H1 (cell line): ENCODE data around the gene OBSCN. TPM values are rescaled to one million over a fixed set of nuclear protein-coding genes. Genes with fewer than 3 reads are reported as not detected.

Source experiments
- CTCF ChIA-PET: fragments of 300-600 bp; sonication (Branson Sonifier 250); formaldehyde crosslinking; loops from one replicate; lab custom pipeline; 2021; ENCODE audit not compliant: partially characterized antibody; lab: Charles Lee
- POLR2A ChIA-PET: fragments of 300-600 bp; sonication (Branson Sonifier 250); formaldehyde crosslinking; loops from one replicate; lab custom pipeline; 2021; ENCODE audit warnings: inconsistent platforms; ENCODE audit not compliant: partially characterized antibody; lab: Charles Lee
- DNase-seq, 2 experiments: peaks; one replicate each; pipeline versions ENCODE4 v3.0.0 to v3.0.0-alpha.2; 2010 to 2022; ENCODE audit warnings: low spot score in 2 of 2, low read depth in 1 of 2, mixed read lengths in 1 of 2
- FAIRE-seq: peaks from 2 replicates; lab custom pipeline; 2011; peaks lifted over from hg19 to GRCh38; lab: Jason Lieb, UNC
- H2AFZ ChIP-seq: 2 replicates; pipeline ENCODE4 v1.8.1; 2012; ENCODE audit warnings: low read length, inconsistent platforms
- H2AK5ac ChIP-seq: 2 replicates; pipeline ENCODE4 v1.6.1; 2013; ENCODE audit warnings: low read depth, low read length
- H2BK120ac ChIP-seq: replicated peaks from 2 replicates; pipeline ENCODE3; 2013; ENCODE audit warnings: low read depth, low read length, inconsistent platforms
- H2BK12ac ChIP-seq: 2 replicates; pipeline ENCODE4 v1.6.1; 2013; ENCODE audit warnings: low read depth, low read length
- H2BK15ac ChIP-seq: 2 replicates; pipeline ENCODE4 v1.6.1; 2013; ENCODE audit warnings: low read length
- H2BK20ac ChIP-seq: 2 replicates; pipeline ENCODE4 v1.6.1; 2013; ENCODE audit warnings: low read length
- H2BK5ac ChIP-seq: 2 replicates; pipeline ENCODE4 v1.6.1; 2013; ENCODE audit warnings: low read depth, low read length
- H3K14ac ChIP-seq: 2 replicates; pipeline ENCODE4 v1.6.1; 2013; ENCODE audit warnings: inconsistent platforms; ENCODE audit not compliant: insufficient read length
- H3K18ac ChIP-seq: 2 replicates; pipeline ENCODE4 v1.6.1; 2013; ENCODE audit warnings: low read length; ENCODE audit errors: extremely low read depth
- H3K23ac ChIP-seq: 2 replicates; pipeline ENCODE4 v1.6.1; 2013; ENCODE audit warnings: inconsistent platforms; ENCODE audit not compliant: insufficient read length
- H3K23me2 ChIP-seq: 2 replicates; pipeline ENCODE4 v1.6.1; 2013; ENCODE audit warnings: low read depth, low read length
- H3K27ac ChIP-seq: 2 replicates; pipeline ENCODE4 v1.6.1; 2011; ENCODE audit warnings: low read depth, low read length, inconsistent platforms
- H3K27me3 ChIP-seq, 4 experiments: replicated peaks in 1 of 4; 1 replicate in 1 of 4; 2 replicates in 3 of 4; pipeline versions ENCODE4 v1.6.1 to v1.8.1; 2011 to 2013; ENCODE audit warnings: low read length in 3 of 4, mild to moderate bottlenecking in 3 of 4, inconsistent platforms in 2 of 4, mixed read lengths in 2 of 4, moderate library complexity in 1 of 4; ENCODE audit not compliant: control insufficient read depth in 3 of 4, insufficient read depth in 3 of 4; ENCODE audit errors: extremely low read depth in 1 of 4
- H3K36me3 ChIP-seq, 4 experiments: 2 replicates each; pipeline versions ENCODE4 v1.6.1 to v1.8.1; 2011 to 2013; ENCODE audit warnings: mild to moderate bottlenecking in 4 of 4, low read length in 3 of 4, moderate library complexity in 2 of 4, control low read depth in 1 of 4, inconsistent platforms in 1 of 4; ENCODE audit not compliant: insufficient read depth in 4 of 4, control insufficient read depth in 2 of 4
- H3K4ac ChIP-seq: replicated peaks from 2 replicates; pipeline ENCODE3; 2013; ENCODE audit warnings: low read length, low read depth, mixed read lengths, inconsistent platforms; ENCODE audit not compliant: insufficient read length
- H3K4me1 ChIP-seq, 4 experiments: replicated peaks in 1 of 4; 1 replicate in 1 of 4; 2 replicates in 3 of 4; pipeline versions ENCODE4 v1.6.1 to v1.8.1; 2011 to 2013; ENCODE audit warnings: low read length in 3 of 4, inconsistent platforms in 2 of 4, mixed read lengths in 1 of 4; ENCODE audit not compliant: insufficient read depth in 4 of 4, control insufficient read depth in 3 of 4
- H3K4me2 ChIP-seq, 2 experiments: 2 replicates each; pipeline versions ENCODE4 v1.6.1 to v1.8.1; 2011 to 2013; ENCODE audit warnings: low read depth in 2 of 2, low read length in 2 of 2, control low read depth in 1 of 2, inconsistent platforms in 1 of 2, mild to moderate bottlenecking in 1 of 2; ENCODE audit not compliant: insufficient read depth in 1 of 2
- H3K4me3 ChIP-seq, 4 experiments: fragments of 200-600, 300-600 bp in 1 of 4; sonication (generic), shearing (Covaris generic), sonication (Bioruptor Twin) in 1 of 4; 2 replicates each; pipeline versions ENCODE4 v1.5.1 to v1.8.1; 2011 to 2016; ENCODE audit warnings: low read length in 4 of 4, low read depth in 3 of 4, control low read depth in 2 of 4, inconsistent platforms in 2 of 4, mild to moderate bottlenecking in 2 of 4, mixed read lengths in 1 of 4, moderate library complexity in 1 of 4; ENCODE audit not compliant: insufficient read depth in 2 of 4; ENCODE audit errors: extremely low read depth in 1 of 4
- H3K56ac ChIP-seq: replicated peaks from 2 replicates; pipeline ENCODE3; 2013; ENCODE audit warnings: low read depth, mild to moderate bottlenecking, mixed read lengths, low read length, inconsistent platforms; ENCODE audit not compliant: insufficient read length
- H3K79me1 ChIP-seq: 2 replicates; pipeline ENCODE4 v1.6.1; 2013; ENCODE audit warnings: low read depth, low read length, control low read depth
- H3K79me2 ChIP-seq, 2 experiments: 2 replicates each; pipeline versions ENCODE4 v1.6.1 to v1.8.1; 2012 to 2013; ENCODE audit warnings: low read length in 2 of 2, mild to moderate bottlenecking in 2 of 2, inconsistent platforms in 1 of 2; ENCODE audit not compliant: insufficient read depth in 2 of 2, control insufficient read depth in 1 of 2
- H3K9ac ChIP-seq, 4 experiments: replicated peaks in 1 of 4; 1 replicate in 1 of 4; 2 replicates in 3 of 4; pipeline versions ENCODE4 v1.6.1 to v1.8.1; 2011 to 2013; ENCODE audit warnings: low read depth in 3 of 4, low read length in 3 of 4, control low read depth in 2 of 4, mild to moderate bottlenecking in 2 of 4, moderate library complexity in 2 of 4, inconsistent platforms in 1 of 4; ENCODE audit errors: extremely low read depth in 1 of 4
- H3K9me3 ChIP-seq, 2 experiments: 2 replicates each; pipeline versions ENCODE4 v1.6.1 to v1.8.1; 2012 to 2013; ENCODE audit warnings: mild to moderate bottlenecking in 2 of 2, moderate library complexity in 2 of 2, control low read depth in 1 of 2, inconsistent platforms in 1 of 2, low read depth in 1 of 2, low read length in 1 of 2, mixed read lengths in 1 of 2; ENCODE audit not compliant: insufficient read depth in 2 of 2
- H4K20me1 ChIP-seq, 2 experiments: replicated peaks in 1 of 2; 2 replicates each; pipeline versions ENCODE3 to v1.8.1; 2011 to 2013; ENCODE audit warnings: inconsistent platforms in 2 of 2, low read length in 2 of 2, mild to moderate bottlenecking in 1 of 2; ENCODE audit not compliant: insufficient read depth in 2 of 2, control insufficient read depth in 1 of 2
- H4K5ac ChIP-seq: 2 replicates; pipeline ENCODE4 v1.6.1; 2013; ENCODE audit warnings: low read length, low read depth, mixed read lengths, inconsistent platforms; ENCODE audit not compliant: insufficient read length
- H4K8ac ChIP-seq: 2 replicates; pipeline ENCODE4 v1.8.0; 2013; ENCODE audit warnings: mild to moderate bottlenecking, moderate library complexity, low read length, inconsistent platforms; ENCODE audit not compliant: insufficient read depth; ENCODE audit errors: extremely low read depth
- H4K91ac ChIP-seq: replicated peaks from 2 replicates; pipeline ENCODE3; 2013; ENCODE audit warnings: low read length, mixed read lengths, inconsistent platforms; ENCODE audit not compliant: insufficient read length
- KDM1A ChIP-seq: fragments of 200-600, 300-600 bp; sonication (generic); IDR thresholded peaks from 2 replicates; pipeline ENCODE4 v1.7.1; 2016; ENCODE audit warnings: mild to moderate bottlenecking, low read length, borderline replicate concordance
- SP4 ChIP-seq: IDR thresholded peaks from 2 replicates; pipeline ENCODE4 v1.6.1; 2012; ENCODE audit warnings: low read length, inconsistent platforms
- WGBS, 2 experiments: shearing (Covaris generic) in 1 of 2; methylation state at CpG; one replicate each; pipeline versions ENCODE4 v1.1.6 to v1.1.7; 2013 to 2015; ENCODE audit warnings: low lambda C conversion rate in 2 of 2, mixed read lengths in 2 of 2, inconsistent platforms in 1 of 2, low coverage in 1 of 2, missing lambda C conversion rate in 1 of 2; ENCODE audit not compliant: insufficient replicate concordance in 2 of 2, insufficient coverage in 1 of 2, insufficient read length in 1 of 2; ENCODE audit errors: extremely low coverage in 1 of 2, missing lambda C conversion rate in 1 of 2; 5-methylcytosine and 5-hydroxymethylcytosine counted together
- polyA plus RNA-seq, 7 experiments: library from polyadenylated mRNA; depleted of rRNA in 3 of 7; stranded (reverse) in 5 of 7; unstranded in 2 of 7; fragments of >200 nt in 5 of 7; fragments of 200-250 nt in 2 of 7; gene quantifications; 1 replicate in 5 of 7; 2 replicates in 1 of 7; 4 replicates in 1 of 7; pipeline versions ENCODE4 v1.2.1 to v1.2.3, GENCODE V29; 2011 to 2013; ENCODE audit warnings: missing spikeins in 2 of 7, mixed read lengths in 2 of 7
- total RNA-seq: library from RNA; stranded (reverse); fragmentation: NEBNext Ultra II Directional; extraction: Animal tissue kit (Norgen Biotek cat#: 25700); gene quantifications from 2 replicates; pipeline ENCODE4 v1.2.1, GENCODE V29; 2021

The OBSCN gene
- total and polyA plus RNA-seq, 2 of the 8 experiments (the other 6 are each of a cell fraction or from before 2014, with no cell fraction given) = 7.5 to 28.4 TPM

GRCh38 chr1:228215663-228216116 lies 7.8 kb downstream of the OBSCN start:
- H3K4me2 ChIP-seq = no peak overlapping the region
- H2AFZ ChIP-seq = no peak overlapping the region
- H2BK12ac ChIP-seq = no peak overlapping the region
- H3K56ac ChIP-seq = no peak overlapping the region
- no peak overlapping the region for H3K4ac ChIP-seq
- peaks cover 0 to 26% (median 15%) of the 10 kb centered on the region in 4 experiments; a peak in 6 of 8 replicates for H3K36me3 ChIP-seq
- H3K79me2 ChIP-seq = no peaks in the 10 kb centered on the region
- no peaks in the 10 kb centered on the region for H3K9me3 ChIP-seq
- no peak for DNase-seq
- H3K27me3 ChIP-seq = peaks cover 2 to 20% (median 13%) of the 10 kb centered on the region in 4 experiments; a peak in 6 of 7 replicates
- WGBS, 2 experiments = 88% methylated on average over 5 of the region's 13 CpGs; no CpG with 5 or more reads in 1 of the 2 experiments
- no peak overlapping the region for H4K5ac ChIP-seq
- ChIA-PET CTCF (interaction anchor here (1.5 to 2.0 kb wide), 2 partner anchors 12 to 217 kb away, joined by 4 to 6 read pairs; no protein-coding TSS in a partner anchor), POLR2A (no interaction called here)
- no peak overlapping the region; the same call in 1 of the 2 replicates for H4K8ac ChIP-seq
- no peak for FAIRE-seq
- H2BK5ac ChIP-seq = no peak overlapping the region
- H3K14ac ChIP-seq = no peak overlapping the region
- H2BK20ac ChIP-seq = no peak overlapping the region
- H2BK120ac ChIP-seq = no peak overlapping the region
- no peak overlapping the region for H4K91ac ChIP-seq
- peaks cover 15% of the 10 kb centered on the region for H3K23me2 ChIP-seq
- peaks cover 0 to 23% of the 10 kb centered on the region in 2 experiments for H4K20me1 ChIP-seq
- TF ChIP-seq SP4 = no peak
- no peak for TF ChIP-seq KDM1A
- H3K9ac ChIP-seq = no peak overlapping the region
- H3K4me1 ChIP-seq = peaks cover 0 to 7% (median 2%) of the 10 kb centered on the region in 4 experiments; a peak in 5 of 7 replicates
- no peak overlapping the region for H3K4me3 ChIP-seq
- peaks cover 7% of the 10 kb centered on the region; the same call in 1 of the 2 replicates for H3K79me1 ChIP-seq
- no peak overlapping the region for H3K18ac ChIP-seq
- no peak overlapping the region for H2AK5ac ChIP-seq
- H3K23ac ChIP-seq = no peak overlapping the region
- no peak overlapping the region for H2BK15ac ChIP-seq
- no peak overlapping the region for H3K27ac ChIP-seq
